ENCODE data around the gene LAMA5. TPM values are rescaled to one million over a fixed set of nuclear protein-coding genes. Genes with fewer than 3 reads are reported as not detected.

LAMA5 gene
- total RNA-seq, 1 experiment from 2014 or later: 321 TPM

DNA sequence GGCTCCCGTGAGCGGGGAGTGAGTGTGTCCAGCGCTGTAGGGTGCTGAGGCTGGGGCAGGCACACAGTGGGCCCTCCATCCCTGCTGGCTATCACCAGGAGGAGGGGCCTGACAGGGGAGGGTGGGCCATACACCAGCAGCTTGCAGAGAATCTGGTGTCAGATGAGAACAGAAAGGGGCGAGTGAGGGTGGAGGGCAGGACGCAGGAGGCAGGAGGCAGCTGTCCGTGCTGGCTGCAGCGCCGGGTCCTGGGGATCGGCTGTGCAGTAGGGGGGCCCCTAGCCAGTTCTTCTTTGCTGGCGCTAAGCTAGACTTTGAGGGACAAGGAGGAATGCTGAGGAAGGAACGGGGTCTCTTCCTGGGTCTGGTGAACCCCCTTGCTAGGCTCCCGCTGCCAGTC lies 41.5 kb upstream of the LAMA5 start:
- POLR2A ChIA-PET: no interaction called here
- TF ChIP-seq POLR2A (IDR thresholded peaks at IDR 0.05; ENCODE audit: borderline replicate concordance, extremely low read depth, insufficient read depth, insufficient read length) (no peak), YY1 (IDR thresholded peaks at IDR 0.05; ENCODE audit: extremely low read depth, insufficient replicate concordance, low read depth, low read length) (no peak), CBX3 (IDR thresholded peaks at IDR 0.05; ENCODE audit: low read depth) (no peak), CEBPB (IDR thresholded peaks at IDR 0.05; ENCODE audit: low read depth) (no peak), TCF7L2 (IDR thresholded peaks at IDR 0.05; ENCODE audit: borderline replicate concordance, extremely low read depth, insufficient read depth, insufficient read length) (no peak)
- TF ChIP-seq, protein P1, sequence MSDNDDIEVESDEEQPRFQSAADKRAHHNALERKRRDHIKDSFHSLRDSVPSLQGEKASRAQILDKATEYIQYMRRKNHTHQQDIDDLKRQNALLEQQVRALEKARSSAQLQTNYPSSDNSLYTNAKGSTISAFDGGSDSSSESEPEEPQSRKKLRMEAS (IDR thresholded peaks at IDR 0.05): no peak
- no TSS peak for BruUV-seq (replicated peaks)
- Histone ChIP-seq H3K9ac (ENCODE audit: low read length) (no peak overlapping the region), H3K79me2 (ENCODE audit: insufficient read depth, low read length) (peaks cover 16% of the 10 kb centered on the region), H3K36me3 (ENCODE audit: control insufficient read depth in 1 of 2, insufficient read depth in 2 of 2, low read length in 2 of 2) (no peaks in the 10 kb centered on the region), H2AFZ (ENCODE audit: low read depth, low read length, poor library complexity, severe bottlenecking) (no peak overlapping the region), H3K9me3 (ENCODE audit: control insufficient read depth in 1 of 2, insufficient read depth in 1 of 2, low read depth in 1 of 2, low read length in 2 of 2) (no peaks in the 10 kb centered on the region), H3K4me1 (ENCODE audit: control insufficient read depth in 1 of 2, insufficient read depth in 2 of 2, low read length in 2 of 2) (peaks cover 29 to 40% of the 10 kb centered on the region in 2 experiments), H3K4me3 (replicated peaks in 1 of 2; ENCODE audit: low read depth in 1 of 2, low read length in 2 of 2) (no peak overlapping the region), H3K9me2 (ENCODE audit: insufficient read depth) (no peaks in the 10 kb centered on the region), H3K4me2 (ENCODE audit: low read length) (no peak overlapping the region), H3K27ac (ENCODE audit: low read depth, low read length) (no peak overlapping the region; the same call in 1 of the 2 replicates), H4K20me1 (ENCODE audit: insufficient read depth) (no peaks in the 10 kb centered on the region), H3K27me3 (ENCODE audit: insufficient read depth, low read length) (no peaks in the 10 kb centered on the region)
- RAD21 ChIA-PET (ENCODE audit: low non-redundant PET in 1 of 2, low total read pairs in 2 of 2, uncharacterized antibody in 2 of 2, unreplicated experiment in 2 of 2): no interaction called here
- CTCF ChIA-PET: interaction anchor here (2.0 to 2.7 kb wide), 2 partner anchors 26 to 208 kb away, joined by 9 to 20 read pairs; no protein-coding TSS in a partner anchor
- DNase-seq (ENCODE audit: low read depth, low spot score) (no peak), ATAC-seq (no peak)
- intact Hi-C loops (cut with micrococcal nuclease): no loop called here

- no peaks in the 10 kb centered on the region for H4K20me1 ChIP-seq (ENCODE audit: insufficient read depth)
- ChIA-PET CTCF (interaction anchor here (1.2 kb wide), 1 partner anchor 209 kb away, joined by 3 read pairs; no protein-coding TSS in a partner anchor), RAD21 (ENCODE audit: low non-redundant PET in 1 of 2, low total read pairs in 2 of 2, uncharacterized antibody in 2 of 2, unreplicated experiment in 2 of 2) (no interaction called here), POLR2A (no interaction called here)
- H2AFZ ChIP-seq (ENCODE audit: low read depth, low read length, poor library complexity, severe bottlenecking): no peak overlapping the region
- no TSS peak for BruUV-seq (replicated peaks)
- peaks cover 29 to 40% of the 10 kb centered on the region in 2 experiments for H3K4me1 ChIP-seq (ENCODE audit: control insufficient read depth in 1 of 2, insufficient read depth in 2 of 2, low read length in 2 of 2)
- no peaks in the 10 kb centered on the region for H3K9me2 ChIP-seq (ENCODE audit: insufficient read depth)
- ATAC-seq (no peak), DNase-seq (ENCODE audit: low read depth, low spot score) (no peak)
- TF ChIP-seq, protein P2, sequence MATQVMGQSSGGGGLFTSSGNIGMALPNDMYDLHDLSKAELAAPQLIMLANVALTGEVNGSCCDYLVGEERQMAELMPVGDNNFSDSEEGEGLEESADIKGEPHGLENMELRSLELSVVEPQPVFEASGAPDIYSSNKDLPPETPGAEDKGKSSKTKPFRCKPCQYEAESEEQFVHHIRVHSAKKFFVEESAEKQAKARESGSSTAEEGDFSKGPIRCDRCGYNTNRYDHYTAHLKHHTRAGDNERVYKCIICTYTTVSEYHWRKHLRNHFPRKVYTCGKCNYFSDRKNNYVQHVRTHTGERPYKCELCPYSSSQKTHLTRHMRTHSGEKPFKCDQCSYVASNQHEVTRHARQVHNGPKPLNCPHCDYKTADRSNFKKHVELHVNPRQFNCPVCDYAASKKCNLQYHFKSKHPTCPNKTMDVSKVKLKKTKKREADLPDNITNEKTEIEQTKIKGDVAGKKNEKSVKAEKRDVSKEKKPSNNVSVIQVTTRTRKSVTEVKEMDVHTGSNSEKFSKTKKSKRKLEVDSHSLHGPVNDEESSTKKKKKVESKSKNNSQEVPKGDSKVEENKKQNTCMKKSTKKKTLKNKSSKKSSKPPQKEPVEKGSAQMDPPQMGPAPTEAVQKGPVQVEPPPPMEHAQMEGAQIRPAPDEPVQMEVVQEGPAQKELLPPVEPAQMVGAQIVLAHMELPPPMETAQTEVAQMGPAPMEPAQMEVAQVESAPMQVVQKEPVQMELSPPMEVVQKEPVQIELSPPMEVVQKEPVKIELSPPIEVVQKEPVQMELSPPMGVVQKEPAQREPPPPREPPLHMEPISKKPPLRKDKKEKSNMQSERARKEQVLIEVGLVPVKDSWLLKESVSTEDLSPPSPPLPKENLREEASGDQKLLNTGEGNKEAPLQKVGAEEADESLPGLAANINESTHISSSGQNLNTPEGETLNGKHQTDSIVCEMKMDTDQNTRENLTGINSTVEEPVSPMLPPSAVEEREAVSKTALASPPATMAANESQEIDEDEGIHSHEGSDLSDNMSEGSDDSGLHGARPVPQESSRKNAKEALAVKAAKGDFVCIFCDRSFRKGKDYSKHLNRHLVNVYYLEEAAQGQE (IDR thresholded peaks at IDR 0.05; ENCODE audit: low read depth): no peak
- no peak for TF ChIP-seq CTCF (IDR thresholded peaks at IDR 0.05 in 2 of 3, conservative IDR thresholded peaks at IDR 0.05 in 1 of 3; ENCODE audit: borderline replicate concordance in 1 of 3, insufficient read depth in 1 of 3, low read depth in 2 of 3, low read length in 2 of 3)
- no peak for TF ChIP-seq SIN3A (IDR thresholded peaks at IDR 0.05; ENCODE audit: low read depth)
- TF ChIP-seq ZNF274 (IDR thresholded peaks at IDR 0.05; ENCODE audit: low read depth, low read length): no peak
- no peak for TF ChIP-seq ELF1 (IDR thresholded peaks at IDR 0.05; ENCODE audit: borderline replicate concordance, low read depth)
- no peaks in the 10 kb centered on the region for H3K27me3 ChIP-seq (ENCODE audit: insufficient read depth, low read length)
- no peaks in the 10 kb centered on the region for H3K36me3 ChIP-seq (ENCODE audit: control insufficient read depth in 1 of 2, insufficient read depth in 2 of 2, low read length in 2 of 2)
- H3K9ac ChIP-seq (ENCODE audit: low read length): peak overlapping the region; percentile 62; the same call in 1 of the 2 replicates
- peaks cover 16% of the 10 kb centered on the region for H3K79me2 ChIP-seq (ENCODE audit: insufficient read depth, low read length)
- H3K9me3 ChIP-seq (ENCODE audit: control insufficient read depth in 1 of 2, insufficient read depth in 1 of 2, low read depth in 1 of 2, low read length in 2 of 2): no peaks in the 10 kb centered on the region
- H3K27ac ChIP-seq (ENCODE audit: low read depth, low read length): peak overlapping the region; percentile 71; the same call in 1 of the 2 replicates
- peak overlapping the region; percentile 87 for H3K4me2 ChIP-seq (ENCODE audit: low read length)
- intact Hi-C loops (cut with micrococcal nuclease): no loop called here
- peak overlapping the region; percentile 48 to 65; a peak in 3 of 4 replicates for H3K4me3 ChIP-seq (replicated peaks in 1 of 2; ENCODE audit: low read depth in 1 of 2, low read length in 2 of 2)
Measured at GRCh38 chr20:62408055-62408454, 40.9 kb upstream of the LAMA5 start.
